Neutrophil (primary cell): Measurements from ENCODE around the gene SH3PXD2B.

Experiments used
- H3K27ac ChIP-seq: fragments of 200-600 bp; sonication (generic); 2 replicates; pipeline ENCODE4 v1.5.1; 2016; ENCODE audit warnings: mild to moderate bottlenecking, moderate library complexity
- H3K27me3 ChIP-seq: fragments of 200-600 bp; sonication (generic); 2 replicates; pipeline ENCODE4 v1.6.0; 2016; ENCODE audit warnings: mild to moderate bottlenecking
- H3K36me3 ChIP-seq: fragments of 200-600 bp; sonication (generic); 2 replicates; pipeline ENCODE4 v1.5.1; 2017
- H3K4me1 ChIP-seq, 2 experiments: fragments of 200-600 bp in 1 of 2; sonication (generic) in 1 of 2; 1 replicate in 1 of 2; 2 replicates in 1 of 2; pipeline versions ENCODE4 v1.5.1 to v1.6.1; 2013 to 2016; ENCODE audit warnings: low read depth in 1 of 2, low read length in 1 of 2, mild to moderate bottlenecking in 1 of 2, moderate library complexity in 1 of 2; ENCODE audit not compliant: control insufficient read depth in 1 of 2, insufficient read depth in 1 of 2
- H3K4me3 ChIP-seq, 2 experiments: fragments of 200-600 bp in 1 of 2; sonication (generic) in 1 of 2; 1 replicate in 1 of 2; 2 replicates in 1 of 2; pipeline ENCODE4 v1.5.1; 2013 to 2016; ENCODE audit warnings: low read depth in 1 of 2, low read length in 1 of 2, mild to moderate bottlenecking in 1 of 2, moderate library complexity in 1 of 2
- H3K9me3 ChIP-seq: fragments of 200-600 bp; sonication (generic); 2 replicates; pipeline ENCODE4 v1.5.1; 2016
- TF ChIP-seq, protein P1 (sequence below): fragments of 200-600 bp; sonication (generic); IDR thresholded peaks from 2 replicates; pipeline ENCODE4 v1.5.1; 2016; ENCODE audit warnings: antibody characterized with exemption

Gene SH3PXD2B

DNA sequence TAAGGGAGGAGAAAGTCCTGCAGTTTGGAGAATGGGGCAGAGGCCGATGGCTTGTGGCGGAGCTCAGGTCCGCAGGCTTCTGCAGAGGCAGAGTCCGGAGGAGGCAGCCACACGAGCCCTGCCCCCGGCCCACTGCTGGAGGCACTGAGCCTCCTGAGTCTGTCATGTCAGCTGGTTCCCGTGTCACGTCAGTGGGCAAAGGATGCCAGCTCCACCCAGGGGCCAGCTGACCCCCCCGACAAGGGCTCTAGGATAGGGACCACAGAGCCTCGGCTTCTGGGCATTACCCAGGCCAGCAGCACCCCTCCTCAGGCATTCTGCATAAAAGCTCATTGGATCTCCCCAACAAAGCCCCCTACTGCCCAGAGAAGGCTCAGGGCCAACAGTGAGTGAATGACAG is 8.5 kb downstream of the SH3PXD2B start:
- Histone ChIP-seq H3K27ac (no peak overlapping the region), H3K27me3 (peaks cover 73% of the 10 kb centered on the region), H3K9me3 (no peaks in the 10 kb centered on the region), H3K36me3 (no peaks in the 10 kb centered on the region), H3K4me1 (no peaks in the 10 kb centered on the region), H3K4me3 (no peak overlapping the region)
- TF ChIP-seq, protein P1, sequence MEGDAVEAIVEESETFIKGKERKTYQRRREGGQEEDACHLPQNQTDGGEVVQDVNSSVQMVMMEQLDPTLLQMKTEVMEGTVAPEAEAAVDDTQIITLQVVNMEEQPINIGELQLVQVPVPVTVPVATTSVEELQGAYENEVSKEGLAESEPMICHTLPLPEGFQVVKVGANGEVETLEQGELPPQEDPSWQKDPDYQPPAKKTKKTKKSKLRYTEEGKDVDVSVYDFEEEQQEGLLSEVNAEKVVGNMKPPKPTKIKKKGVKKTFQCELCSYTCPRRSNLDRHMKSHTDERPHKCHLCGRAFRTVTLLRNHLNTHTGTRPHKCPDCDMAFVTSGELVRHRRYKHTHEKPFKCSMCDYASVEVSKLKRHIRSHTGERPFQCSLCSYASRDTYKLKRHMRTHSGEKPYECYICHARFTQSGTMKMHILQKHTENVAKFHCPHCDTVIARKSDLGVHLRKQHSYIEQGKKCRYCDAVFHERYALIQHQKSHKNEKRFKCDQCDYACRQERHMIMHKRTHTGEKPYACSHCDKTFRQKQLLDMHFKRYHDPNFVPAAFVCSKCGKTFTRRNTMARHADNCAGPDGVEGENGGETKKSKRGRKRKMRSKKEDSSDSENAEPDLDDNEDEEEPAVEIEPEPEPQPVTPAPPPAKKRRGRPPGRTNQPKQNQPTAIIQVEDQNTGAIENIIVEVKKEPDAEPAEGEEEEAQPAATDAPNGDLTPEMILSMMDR = no peak

DNA sequence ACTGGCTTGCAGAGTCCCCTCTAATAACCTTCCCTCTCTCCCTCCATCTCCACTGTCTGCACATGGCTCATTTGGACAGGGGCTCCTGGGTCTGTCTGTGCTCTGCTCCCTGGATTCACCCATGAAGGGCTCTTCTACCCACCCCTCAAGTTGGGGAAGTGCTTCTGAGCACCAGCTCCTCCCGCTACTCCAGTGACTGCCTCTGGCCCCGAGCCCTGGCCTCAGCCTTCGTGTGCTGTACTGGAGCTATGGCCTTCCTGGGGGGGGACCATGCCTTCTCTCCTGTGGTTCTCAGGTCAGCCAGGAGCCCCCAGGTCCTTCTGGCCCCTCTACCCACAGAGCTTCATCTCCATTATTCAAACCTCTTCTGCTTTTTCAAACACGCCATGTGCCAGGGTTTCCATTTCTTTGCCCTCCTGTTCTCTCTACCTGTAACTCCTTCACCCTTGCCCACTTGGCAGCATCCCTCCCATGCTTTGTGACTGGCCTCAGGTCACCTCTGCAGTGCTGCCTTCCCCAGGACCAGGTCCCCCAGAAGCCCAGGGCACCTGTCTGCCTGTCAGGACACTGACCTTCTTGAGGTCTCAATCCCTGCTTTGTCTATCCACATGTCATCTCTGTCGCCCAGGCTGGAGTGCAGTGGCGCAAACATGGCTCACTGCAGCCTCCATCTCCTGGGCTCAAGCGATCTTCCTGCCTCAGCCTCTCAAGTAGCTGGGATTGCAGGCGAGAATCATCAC is 9.5 kb downstream of the SH3PXD2B start:
- Histone ChIP-seq H3K27me3 (peaks cover 63% of the 10 kb centered on the region), H3K4me3 (no peak overlapping the region), H3K36me3 (no peaks in the 10 kb centered on the region), H3K27ac (no peak overlapping the region), H3K4me1 (no peaks in the 10 kb centered on the region), H3K9me3 (no peaks in the 10 kb centered on the region)
- TF ChIP-seq, protein P1 = no peak

DNA sequence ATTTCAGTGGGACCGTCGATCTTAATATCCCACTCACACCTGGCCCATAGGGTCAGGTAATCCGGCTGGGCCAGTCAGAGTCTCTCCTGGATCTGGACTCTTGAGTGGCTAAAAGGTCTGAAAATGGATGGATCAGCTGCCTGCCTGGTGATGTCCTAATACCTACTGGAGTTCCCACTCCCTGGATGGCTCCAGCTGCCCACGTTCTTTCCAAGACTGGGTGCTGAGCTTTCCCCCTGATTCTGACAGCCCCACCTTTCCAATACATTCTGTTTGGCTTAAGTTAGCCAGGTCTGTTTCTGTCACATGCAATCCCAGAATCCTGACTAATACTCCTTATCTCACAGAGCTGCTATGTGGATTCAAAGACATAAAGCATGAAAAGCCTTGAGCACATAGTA is 10.2 kb downstream of the SH3PXD2B start:
- TF ChIP-seq, protein P1 = no peak
- no peak overlapping the region for H3K4me3 ChIP-seq
- no peaks in the 10 kb centered on the region for H3K4me1 ChIP-seq
- no peak overlapping the region for H3K27ac ChIP-seq
- no peaks in the 10 kb centered on the region for H3K9me3 ChIP-seq
- peaks cover 57% of the 10 kb centered on the region for H3K27me3 ChIP-seq
- H3K36me3 ChIP-seq = no peaks in the 10 kb centered on the region

DNA sequence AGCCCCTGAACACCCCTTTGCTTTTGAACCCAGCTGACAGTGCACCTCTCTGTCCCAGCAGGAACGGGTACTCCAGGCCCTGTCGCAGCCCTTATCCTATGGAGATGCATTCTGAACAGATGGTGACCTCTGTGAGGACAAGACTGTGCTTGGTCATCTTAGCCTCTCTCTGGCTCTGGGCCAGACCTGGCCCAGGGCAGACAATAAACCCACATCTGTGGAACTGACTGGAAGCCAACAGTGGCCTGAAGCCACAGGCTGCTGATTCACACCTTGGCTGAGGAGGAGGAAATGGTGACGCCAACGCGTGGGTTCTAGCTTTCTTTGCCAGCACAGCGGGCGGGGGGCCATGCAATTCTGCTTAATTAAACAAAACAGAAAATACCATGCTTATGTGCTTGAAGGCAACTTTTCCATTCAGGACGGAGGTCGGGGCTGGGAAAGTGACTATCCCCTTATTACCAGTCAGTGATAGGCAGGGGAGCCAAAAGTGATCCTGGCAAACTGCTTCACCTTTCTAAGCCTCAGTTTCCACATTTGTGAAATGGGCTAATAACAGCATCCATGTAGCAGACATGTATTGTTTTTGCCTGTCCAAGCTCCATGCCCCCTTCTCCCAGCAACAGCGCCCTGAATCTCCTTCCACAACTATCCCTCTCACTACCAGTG is 10.8 kb downstream of the SH3PXD2B start:
- H3K27ac ChIP-seq = no peak overlapping the region
- H3K36me3 ChIP-seq = no peaks in the 10 kb centered on the region
- no peaks in the 10 kb centered on the region for H3K9me3 ChIP-seq
- no peaks in the 10 kb centered on the region for H3K4me1 ChIP-seq
- TF ChIP-seq, protein P1 = no peak
- no peak overlapping the region for H3K4me3 ChIP-seq
- peaks cover 51% of the 10 kb centered on the region for H3K27me3 ChIP-seq

DNA sequence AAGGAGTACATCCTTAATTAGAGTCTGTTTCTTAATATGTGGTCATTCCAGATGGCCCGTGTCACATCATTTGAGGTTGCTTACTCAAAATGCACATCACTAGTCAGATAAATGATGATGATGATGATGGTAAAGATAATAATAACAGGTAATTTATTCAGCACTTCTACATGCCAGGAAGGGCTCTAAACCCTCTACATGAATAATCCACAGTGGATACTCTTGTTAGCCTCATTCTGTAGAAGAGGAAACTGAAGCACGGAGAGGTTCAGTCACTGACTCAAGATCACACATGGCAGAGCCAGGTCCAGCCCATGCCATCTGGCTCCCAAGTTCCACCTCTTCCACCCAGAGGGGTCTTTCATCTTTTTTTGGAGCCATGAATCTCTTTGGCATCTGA is 11.7 kb downstream of the SH3PXD2B start:
- TF ChIP-seq, protein P1 = no peak
- no peaks in the 10 kb centered on the region for H3K4me1 ChIP-seq
- no peaks in the 10 kb centered on the region for H3K9me3 ChIP-seq
- no peak overlapping the region for H3K27ac ChIP-seq
- H3K27me3 ChIP-seq = peaks cover 54% of the 10 kb centered on the region
- no peak overlapping the region for H3K4me3 ChIP-seq
- no peaks in the 10 kb centered on the region for H3K36me3 ChIP-seq
